AG04449 (cell line): Measurements from ENCODE around the gene CNTN5.

Source experiments
- CTCF ChIA-PET: fragments of 350-600 bp; formaldehyde crosslinking; extraction: SDS; loops from one replicate; lab custom pipeline; 2021; ENCODE audit warnings: antibody characterized with exemption; lab: Yijun Ruan, JAX
- POLR2A ChIA-PET: fragments of 400-600, 350-600 bp; formaldehyde crosslinking; extraction: SDS; loops from one replicate; lab custom pipeline; 2020; ENCODE audit warnings: antibody characterized with exemption, inconsistent platforms; lab: Yijun Ruan, JAX
- DNase-seq: peaks from one replicate; pipeline ENCODE4 v3.0.0-alpha.2; 2010; ENCODE audit warnings: low read depth, low spot score
- H3K4me3 ChIP-seq: 2 replicates; pipeline ENCODE4 v1.5.1; 2011; ENCODE audit warnings: low read depth, mild to moderate bottlenecking, control low read depth, low read length
- TF ChIP-seq, protein P1 (sequence below): IDR thresholded peaks from one replicate; pipeline ENCODE4 v1.5.1; 2011; ENCODE audit warnings: mild to moderate bottlenecking, moderate library complexity, low read length, control low read depth, inconsistent platforms; ENCODE audit not compliant: insufficient read depth; ENCODE audit errors: missing control alignments

Gene CNTN5

DNA sequence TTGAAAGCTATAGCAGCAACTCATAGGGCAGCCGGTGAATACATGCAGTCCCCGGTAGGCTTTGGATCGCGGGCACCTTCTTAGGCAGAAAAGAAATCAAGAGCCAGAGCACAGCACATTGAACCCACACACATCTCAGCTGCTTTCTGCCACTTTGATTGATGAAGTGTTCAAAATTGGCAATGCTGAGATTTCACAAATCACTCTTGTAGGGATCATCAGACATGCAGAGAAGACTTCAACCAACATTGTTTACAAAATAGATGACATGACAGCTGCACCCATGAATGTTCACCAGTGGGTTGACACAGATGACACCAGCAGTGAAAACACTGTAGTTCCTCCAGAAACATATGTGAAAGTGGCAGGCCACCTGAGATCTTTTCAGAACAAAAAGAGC is 1316.1 kb downstream of the CNTN5 start:
- ChIA-PET POLR2A (no interaction called here), CTCF (no interaction called here)
- no peak overlapping the region for H3K4me3 ChIP-seq
- TF ChIP-seq, protein P1, sequence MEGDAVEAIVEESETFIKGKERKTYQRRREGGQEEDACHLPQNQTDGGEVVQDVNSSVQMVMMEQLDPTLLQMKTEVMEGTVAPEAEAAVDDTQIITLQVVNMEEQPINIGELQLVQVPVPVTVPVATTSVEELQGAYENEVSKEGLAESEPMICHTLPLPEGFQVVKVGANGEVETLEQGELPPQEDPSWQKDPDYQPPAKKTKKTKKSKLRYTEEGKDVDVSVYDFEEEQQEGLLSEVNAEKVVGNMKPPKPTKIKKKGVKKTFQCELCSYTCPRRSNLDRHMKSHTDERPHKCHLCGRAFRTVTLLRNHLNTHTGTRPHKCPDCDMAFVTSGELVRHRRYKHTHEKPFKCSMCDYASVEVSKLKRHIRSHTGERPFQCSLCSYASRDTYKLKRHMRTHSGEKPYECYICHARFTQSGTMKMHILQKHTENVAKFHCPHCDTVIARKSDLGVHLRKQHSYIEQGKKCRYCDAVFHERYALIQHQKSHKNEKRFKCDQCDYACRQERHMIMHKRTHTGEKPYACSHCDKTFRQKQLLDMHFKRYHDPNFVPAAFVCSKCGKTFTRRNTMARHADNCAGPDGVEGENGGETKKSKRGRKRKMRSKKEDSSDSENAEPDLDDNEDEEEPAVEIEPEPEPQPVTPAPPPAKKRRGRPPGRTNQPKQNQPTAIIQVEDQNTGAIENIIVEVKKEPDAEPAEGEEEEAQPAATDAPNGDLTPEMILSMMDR: no peak
- DNase-seq: no peak

DNA sequence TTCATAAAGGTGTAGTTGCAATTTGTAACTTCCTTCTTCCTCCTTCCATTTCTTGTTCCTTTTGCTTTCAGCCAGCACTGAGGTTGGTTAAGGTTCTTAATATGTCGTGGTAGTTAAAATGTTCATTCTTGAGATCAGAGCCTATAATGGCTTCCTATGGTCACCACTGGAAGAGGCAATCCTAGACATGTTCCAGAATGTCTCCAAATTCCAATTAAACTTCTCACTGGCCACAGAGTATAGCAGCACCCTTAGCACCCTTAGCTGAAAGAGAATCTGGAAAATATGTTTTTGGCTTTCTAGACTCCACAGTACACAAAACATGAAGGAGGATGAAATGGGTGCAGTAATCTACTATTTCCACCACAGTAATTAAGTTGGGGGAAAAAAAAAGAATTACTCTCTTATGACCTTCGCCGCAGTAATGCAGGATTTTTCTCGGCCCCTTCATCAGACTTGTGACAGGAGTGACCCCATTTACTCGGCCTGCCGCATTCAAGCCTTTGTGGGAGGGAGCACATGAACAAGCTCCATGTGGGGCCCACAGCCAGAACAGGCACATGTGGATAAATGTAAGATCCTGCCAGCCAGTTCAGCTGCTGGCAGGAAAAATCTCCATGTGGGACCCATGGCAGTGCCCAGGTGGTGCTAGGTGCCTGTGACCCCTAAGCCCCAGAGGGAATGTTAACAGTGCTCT is 1317.5 kb downstream of the CNTN5 start:
- DNase-seq: no peak
- TF ChIP-seq, protein P1: no peak
- ChIA-PET CTCF (no interaction called here), POLR2A (no interaction called here)
- H3K4me3 ChIP-seq: no peak overlapping the region

DNA sequence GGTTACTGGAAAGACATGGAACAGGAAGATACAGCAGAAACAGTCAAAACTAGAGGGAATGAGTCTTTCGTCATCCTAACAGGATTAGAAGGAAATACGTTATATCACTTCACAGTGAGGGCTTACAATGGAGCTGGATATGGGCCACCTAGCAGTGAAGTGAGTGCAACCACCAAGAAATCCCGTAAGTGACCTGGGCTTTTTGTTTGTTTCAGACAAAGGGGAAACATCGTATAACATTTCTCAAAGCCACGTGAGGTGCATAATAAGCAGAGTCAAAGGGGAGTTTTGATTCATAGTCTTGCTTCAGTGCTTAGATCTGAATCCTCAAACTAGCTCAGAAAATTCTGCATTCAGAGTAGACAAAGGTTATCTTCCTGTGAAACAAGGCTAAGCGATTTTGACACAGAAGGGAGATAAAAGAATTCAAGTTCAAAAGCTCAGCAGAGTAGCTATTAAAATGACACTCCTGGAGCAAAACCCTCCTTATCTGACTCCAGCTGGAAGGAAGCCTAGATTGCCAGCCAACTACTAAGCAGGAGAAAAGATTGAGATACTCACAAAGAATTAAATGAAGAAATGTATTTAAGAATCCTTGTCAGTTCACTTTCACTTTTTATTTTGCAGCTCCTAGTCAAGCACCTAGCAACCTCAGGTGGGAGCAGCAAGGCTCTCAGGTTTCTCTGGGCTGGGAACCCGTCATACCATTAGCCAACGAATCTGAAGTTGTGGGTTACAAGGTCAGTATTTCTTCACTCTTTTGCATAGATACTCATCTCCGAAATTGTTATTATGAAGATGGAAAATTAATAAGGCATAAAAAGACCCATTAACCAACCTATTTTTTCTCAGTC is 1319.9 kb downstream of the CNTN5 start:
- CTCF ChIA-PET: no interaction called here
- no peak overlapping the region for H3K4me3 ChIP-seq
- TF ChIP-seq, protein P1: no peak
- no peak for DNase-seq
- POLR2A ChIA-PET: no interaction called here

DNA sequence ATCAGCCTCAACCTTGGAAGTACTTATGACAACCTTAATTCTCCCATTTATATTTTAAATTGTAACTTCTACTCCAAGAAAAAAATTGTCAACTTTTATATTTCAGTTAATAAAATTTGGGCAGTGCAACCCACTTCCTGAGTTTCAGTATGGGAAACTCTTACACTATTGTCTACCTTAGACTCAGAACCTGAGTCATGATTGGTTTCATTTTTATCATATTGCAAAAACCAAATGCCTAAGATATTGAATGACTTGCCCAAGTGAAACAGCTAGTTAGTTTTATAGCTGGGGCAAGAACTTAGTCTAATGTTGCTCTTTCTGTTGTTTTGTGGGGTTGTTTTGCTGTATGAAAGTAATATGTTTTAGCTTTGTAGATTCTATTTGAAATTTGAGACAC is 1332.3 kb downstream of the CNTN5 start:
- TF ChIP-seq, protein P1: no peak
- H3K4me3 ChIP-seq: no peak overlapping the region
- no peak for DNase-seq
- ChIA-PET POLR2A (no interaction called here), CTCF (no interaction called here)

DNA sequence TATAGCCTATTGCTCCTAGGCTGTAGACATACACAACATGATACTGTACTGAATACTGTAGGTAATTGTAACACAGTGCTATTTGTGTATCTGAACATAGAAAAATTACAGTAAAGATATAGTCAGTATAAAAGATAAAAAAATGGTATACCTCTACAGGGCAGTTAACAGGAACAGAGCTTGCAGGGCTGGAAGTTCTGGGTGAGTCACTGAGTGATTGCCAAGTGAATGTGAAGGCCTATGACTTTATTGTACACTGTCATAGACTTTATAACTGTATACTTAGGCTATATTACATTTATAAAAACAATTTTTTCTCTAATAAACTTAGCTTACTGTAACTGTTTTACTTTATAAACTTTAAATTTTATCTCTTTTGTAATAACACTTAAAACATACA is 1334.0 kb downstream of the CNTN5 start:
- no peak overlapping the region for H3K4me3 ChIP-seq
- no peak for DNase-seq
- TF ChIP-seq, protein P1: no peak
- POLR2A ChIA-PET: no interaction called here
- CTCF ChIA-PET: no interaction called here

DNA sequence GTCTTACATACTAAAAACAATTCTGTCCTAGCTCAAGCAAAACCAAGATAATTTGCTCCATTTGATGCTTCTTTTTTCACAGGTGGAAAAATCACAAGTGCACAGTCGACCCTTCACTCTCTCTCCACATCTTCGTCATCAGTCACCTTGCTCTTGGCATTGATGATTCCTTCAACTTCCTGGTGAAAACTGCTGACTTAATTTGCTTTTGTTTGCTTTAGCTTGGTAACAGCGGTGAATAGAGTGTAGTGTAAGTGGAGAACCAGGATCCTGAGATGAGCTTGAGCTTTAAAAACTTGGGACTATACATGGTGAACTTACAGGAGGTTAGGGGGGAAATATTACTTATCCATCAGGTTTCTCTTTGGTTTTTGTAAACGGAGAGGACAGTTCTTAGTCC is 1335.3 kb downstream of the CNTN5 start:
- TF ChIP-seq, protein P1: no peak
- DNase-seq: no peak
- H3K4me3 ChIP-seq: no peak overlapping the region
- ChIA-PET POLR2A (no interaction called here), CTCF (no interaction called here)
